ENCODE results near the gene HIVEP2. TPM values are rescaled to one million over a fixed set of nuclear protein-coding genes. Genes with fewer than 3 reads are reported as not detected.

Gene HIVEP2
- total RNA-seq, 1 donor from 2014 or later = 28.6 TPM

DNA sequence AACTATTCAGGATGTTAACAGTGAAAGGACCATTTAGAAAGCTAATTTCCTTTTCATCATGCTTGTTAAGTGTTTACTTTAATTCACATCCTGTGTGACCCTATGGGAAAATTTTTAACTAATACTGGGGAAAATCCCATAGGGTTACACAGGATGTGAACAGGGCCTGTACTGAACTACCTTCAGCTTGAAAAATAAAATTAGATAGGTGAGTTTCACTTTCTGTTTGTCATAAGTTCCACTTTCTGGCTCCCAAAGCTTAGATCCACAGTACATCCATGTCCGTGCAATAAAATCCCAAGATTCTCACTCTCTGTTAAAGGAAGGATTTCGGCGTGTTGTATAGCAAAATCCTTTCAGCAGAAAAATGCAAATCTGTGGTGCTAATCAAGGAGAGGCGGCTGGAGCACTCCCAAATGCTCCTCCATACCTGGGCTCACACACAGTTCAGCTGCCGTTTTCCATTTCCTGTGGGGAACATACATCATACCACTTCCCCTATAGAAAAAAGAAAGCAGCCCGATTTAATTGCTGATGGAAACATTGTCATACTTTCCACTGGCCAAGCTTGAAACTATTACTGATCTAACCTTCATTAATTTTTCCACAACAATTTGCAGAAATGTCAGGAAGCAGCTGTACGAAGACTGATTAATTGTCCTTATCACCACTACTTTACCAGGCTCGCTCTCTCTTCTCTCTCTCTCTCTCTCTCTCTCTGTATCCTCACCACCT lies 125.2 kb downstream of the HIVEP2 start:
- peak; percentile 73 for DNase-seq

- DNase-seq = no peak
These were observed 128.5 kb downstream of the HIVEP2 start for GRCh38 chr6:142816486-142816885.

DNA sequence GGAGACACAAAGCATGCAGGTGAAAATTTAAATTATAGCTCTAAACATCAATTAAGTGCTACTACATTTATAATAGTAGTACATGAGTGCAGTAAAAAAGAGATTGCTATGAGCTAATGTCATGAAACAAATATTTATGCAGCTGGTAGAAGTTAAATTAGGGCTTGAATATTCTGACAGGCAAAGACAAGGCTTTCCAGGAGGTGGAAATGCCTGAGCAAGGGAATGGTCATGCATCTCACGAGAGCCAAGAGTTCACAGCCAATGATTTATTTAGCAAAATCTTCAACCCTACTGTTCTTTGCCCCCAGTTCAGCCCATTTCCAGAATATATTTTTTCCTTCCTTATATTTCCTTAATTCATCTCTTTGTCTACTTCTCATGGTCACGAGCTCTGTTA lies 128.9 kb downstream of the HIVEP2 start:
- no peak for DNase-seq

- DNase-seq = no peak
These were observed 133.1 kb downstream of the HIVEP2 start for GRCh38 chr6:142811923-142812322.

DNA sequence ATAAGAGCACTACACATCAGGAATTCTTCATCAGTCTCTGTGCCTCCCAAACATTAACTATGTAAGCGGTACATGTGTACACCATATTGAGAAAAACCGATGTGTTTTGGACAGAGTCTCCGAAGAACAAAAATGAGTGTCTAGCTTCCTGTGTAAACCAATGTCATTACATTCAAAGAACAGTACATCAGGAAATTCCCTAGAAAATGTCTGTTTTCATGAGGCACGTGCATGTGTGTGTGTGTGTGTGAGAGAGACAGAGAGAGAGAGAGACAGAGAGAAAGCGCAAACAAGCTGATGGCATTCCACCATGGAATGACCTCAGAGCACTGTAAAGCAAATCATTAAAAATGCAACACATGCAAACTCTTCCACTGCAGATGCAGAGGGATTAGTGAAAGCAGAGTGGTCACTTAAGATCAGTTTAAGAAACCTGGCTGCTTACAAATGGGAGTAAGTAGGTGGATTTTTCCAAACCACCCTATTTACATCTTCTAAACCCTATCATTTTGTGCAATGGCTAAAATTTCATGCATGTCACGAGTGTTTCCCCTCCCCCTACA lies 133.9 kb downstream of the HIVEP2 start:
- no peak for DNase-seq

GRCh38 chr6:142809947-142810346 lies 135.0 kb downstream of the HIVEP2 start:
- no peak for DNase-seq

GRCh38 chr6:142808405-142809061 lies 136.4 kb downstream of the HIVEP2 start:
- DNase-seq = no peak

DNA sequence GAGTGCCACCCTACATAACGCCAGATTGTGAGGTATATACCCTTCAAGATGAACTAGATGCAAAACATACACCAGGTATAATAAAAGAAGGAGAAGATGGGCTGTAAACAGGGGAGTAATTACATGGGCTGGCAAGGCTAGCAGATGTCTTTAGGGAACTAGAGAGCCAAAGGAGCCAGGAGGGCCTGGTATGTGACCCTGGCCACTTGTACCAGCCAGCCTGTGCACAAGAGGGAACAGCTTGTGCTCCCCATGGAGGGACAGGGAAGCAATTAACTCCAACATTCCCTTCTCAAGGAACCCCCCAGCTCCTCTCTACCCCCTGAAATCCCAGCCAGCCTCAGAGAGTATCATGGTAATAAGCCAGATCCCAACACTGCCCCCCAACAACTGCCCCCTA lies 139.9 kb downstream of the HIVEP2 start:
- DNase-seq = no peak

DNA sequence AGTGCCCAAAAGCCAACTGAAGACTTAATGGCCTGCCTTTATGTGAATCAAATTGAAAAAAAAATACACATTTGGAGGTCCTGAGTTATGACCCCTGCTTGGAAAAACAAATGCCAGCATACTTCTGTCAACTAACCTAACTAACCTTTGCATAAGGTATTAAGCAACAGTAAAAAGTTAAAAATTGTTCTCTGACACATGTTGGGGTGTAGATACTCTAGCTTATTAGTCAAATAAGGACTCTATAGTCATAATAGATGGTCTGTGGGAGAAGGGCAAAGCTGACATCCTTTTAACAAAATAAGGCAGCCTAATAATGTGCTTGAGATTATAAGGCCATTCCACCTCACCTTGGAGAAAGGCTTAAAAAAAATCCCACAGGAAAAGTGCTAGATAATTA lies 140.5 kb downstream of the HIVEP2 start:
- DNase-seq = no peak

- no peak for DNase-seq
These were observed 141.4 kb downstream of the HIVEP2 start for GRCh38 chr6:142803495-142804058.

DNA sequence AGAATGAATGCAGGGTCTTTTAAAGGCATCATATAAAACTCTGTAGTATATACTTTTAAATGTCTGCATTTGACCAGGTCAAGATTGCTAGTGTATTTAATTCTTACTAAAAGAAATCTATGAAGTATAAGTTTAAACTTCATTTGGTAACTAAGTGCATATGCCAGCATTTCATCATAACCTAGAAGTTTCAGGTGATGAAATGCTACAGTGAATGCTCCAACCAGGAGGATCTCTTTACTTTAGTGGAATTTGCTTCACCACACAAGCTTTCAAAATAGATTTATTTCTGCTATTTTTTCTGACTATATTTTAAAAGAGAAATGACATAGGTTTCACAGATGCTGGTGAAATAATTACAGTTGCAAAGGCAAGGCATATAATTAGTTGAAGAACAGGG lies 141.9 kb downstream of the HIVEP2 start:
- DNase-seq = no peak

GRCh38 chr6:142802124-142802523 lies 142.9 kb downstream of the HIVEP2 start:
- DNase-seq = no peak

- DNase-seq = no peak
These were observed 144.7 kb downstream of the HIVEP2 start for GRCh38 chr6:142800240-142800639.

GRCh38 chr6:142799639-142800038 lies 145.3 kb downstream of the HIVEP2 start:
- DNase-seq = no peak

GRCh38 chr6:142797159-142797558 lies 147.8 kb downstream of the HIVEP2 start:
- DNase-seq = no peak

DNA sequence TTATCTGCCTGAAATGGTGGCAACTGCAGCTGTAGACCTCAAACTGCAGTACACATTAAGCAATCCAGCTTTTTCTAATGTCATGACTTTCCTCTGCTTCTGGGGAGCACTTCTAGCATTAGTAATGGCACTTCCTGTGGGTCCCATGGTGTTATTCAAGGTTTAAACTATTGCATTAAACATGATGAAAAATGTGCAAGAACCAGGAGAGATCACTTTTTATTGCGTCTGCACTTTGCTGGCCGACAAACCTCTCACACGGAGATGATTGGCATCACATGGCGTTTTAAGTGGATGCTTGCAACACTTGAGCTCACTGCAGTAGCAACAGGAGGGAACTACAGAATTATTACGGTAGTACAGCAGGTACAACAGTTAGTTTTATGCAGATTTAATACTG lies 148.4 kb downstream of the HIVEP2 start:
- DNase-seq = no peak

DNA sequence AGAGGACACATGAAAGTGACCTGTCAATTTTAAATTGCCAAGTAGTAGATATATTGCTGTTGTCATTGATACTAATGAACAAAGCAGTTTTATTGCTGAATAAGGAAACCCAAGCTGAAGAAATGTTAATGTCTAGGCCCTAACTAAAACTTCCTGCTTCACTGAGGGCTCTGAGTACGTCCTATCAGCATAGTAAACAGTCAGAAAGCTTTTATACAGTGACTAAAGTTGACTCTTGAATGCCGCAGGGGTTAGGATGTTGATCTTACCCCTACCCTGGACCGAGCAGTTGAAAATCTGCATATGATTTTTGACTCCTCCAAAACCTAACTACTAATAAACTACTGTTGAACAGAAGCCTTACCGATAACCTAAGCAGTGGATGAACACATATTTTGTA lies 149.0 kb downstream of the HIVEP2 start:
- no peak for DNase-seq

DNA sequence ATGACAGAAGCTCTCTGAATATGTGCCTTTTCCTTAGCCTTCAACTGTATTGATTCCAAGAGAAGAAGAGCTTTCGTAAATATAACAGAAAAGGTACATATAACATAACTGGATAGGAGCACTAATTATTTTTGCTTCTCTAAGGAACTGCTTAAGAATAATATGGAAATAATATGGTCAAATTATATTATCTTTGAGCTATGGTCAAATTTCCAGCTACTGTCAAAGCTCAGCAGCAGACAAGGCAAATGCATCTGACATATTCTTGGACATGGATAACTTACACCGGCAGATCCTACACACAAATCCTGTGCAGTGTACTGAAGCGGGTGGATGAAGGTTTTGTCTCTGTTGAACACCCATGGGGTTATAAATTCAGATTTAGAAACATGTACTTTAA lies 150.6 kb downstream of the HIVEP2 start:
- no peak for DNase-seq

DNA sequence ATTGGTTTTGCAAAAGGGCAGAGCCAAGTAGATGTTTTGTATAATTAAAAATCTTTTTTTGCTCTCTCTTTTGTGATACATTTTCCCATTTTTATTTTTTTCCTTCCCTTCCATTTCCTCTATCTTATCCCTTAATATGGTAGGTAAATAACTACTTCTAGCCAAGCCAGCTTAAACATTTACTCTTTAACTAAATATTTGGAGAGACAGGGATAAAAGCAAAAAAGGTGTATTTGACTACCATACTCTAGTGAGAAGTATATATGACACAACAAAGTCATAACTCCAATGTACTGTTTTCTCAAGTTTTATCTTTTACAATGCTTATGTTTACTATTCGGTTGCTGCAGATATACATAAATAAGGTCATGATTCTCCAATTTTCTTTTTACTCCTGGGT lies 154.7 kb downstream of the HIVEP2 start:
- no peak for DNase-seq

- DNase-seq = no peak
These were observed 157.6 kb downstream of the HIVEP2 start for GRCh38 chr6:142787422-142787821.

GRCh38 chr6:142786476-142786875 lies 158.5 kb downstream of the HIVEP2 start:
- DNase-seq = no peak

GRCh38 chr6:142784344-142784743 lies 160.6 kb downstream of the HIVEP2 start:
- DNase-seq = no peak

DNA sequence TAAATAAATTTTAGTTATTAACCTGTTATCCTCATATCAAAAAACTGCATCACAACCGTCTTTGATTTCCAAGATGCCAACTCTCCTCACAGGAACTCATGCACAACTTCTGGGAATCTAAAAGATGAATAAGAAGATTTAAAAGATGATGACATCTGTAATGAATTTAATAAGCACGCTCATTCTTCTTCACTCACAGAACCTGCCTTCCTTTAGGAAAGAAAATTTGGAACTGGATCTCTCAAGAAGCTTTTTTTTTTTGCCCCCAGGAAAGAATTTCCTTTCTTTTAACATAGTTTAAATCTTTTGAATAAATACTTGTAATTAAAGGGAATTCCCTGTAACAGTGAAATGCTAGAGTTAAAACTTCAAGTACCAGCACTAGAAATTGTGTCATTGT lies 161.5 kb downstream of the HIVEP2 start:
- no peak for DNase-seq

DNA sequence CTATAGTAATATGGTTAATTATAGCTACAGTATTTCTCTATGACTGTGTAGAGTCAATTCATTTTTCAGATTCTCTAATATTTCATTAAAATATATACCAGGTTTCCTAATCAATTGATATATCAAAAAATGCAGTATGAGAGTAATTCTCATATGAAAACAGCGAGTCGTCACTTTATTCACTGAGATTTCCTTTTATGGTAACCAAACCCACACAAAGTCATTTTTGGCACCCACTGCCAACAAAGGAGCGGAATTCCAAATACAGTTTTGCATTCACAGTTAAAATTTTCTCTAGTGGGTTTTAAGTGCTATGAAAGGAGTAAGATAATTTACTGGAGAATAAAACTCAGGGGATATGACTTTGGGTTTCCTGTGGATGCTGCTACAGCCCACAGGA lies 163.8 kb downstream of the HIVEP2 start:
- no peak for DNase-seq

Measured in tongue (tissue), 2 donors.